Measurements from ENCODE around the gene PERM1.
"Not testable (repeated sequence)": the region's sequence is repeated elsewhere in the genome, so short reads cannot be mapped to it uniquely, and the experiment has no call there.

Gene PERM1

GRCh38 chr1:998745-998994 is 16.8 kb upstream of the PERM1 start:
- H3K4me3 ChIP-seq (ENCODE audit: low read depth, low read length), result no peak overlapping the region
- TF ChIP-seq CTCF (IDR thresholded peaks at IDR 0.05; ENCODE audit: borderline replicate concordance, insufficient read depth, low read depth, low read length), result no peak

DNA sequence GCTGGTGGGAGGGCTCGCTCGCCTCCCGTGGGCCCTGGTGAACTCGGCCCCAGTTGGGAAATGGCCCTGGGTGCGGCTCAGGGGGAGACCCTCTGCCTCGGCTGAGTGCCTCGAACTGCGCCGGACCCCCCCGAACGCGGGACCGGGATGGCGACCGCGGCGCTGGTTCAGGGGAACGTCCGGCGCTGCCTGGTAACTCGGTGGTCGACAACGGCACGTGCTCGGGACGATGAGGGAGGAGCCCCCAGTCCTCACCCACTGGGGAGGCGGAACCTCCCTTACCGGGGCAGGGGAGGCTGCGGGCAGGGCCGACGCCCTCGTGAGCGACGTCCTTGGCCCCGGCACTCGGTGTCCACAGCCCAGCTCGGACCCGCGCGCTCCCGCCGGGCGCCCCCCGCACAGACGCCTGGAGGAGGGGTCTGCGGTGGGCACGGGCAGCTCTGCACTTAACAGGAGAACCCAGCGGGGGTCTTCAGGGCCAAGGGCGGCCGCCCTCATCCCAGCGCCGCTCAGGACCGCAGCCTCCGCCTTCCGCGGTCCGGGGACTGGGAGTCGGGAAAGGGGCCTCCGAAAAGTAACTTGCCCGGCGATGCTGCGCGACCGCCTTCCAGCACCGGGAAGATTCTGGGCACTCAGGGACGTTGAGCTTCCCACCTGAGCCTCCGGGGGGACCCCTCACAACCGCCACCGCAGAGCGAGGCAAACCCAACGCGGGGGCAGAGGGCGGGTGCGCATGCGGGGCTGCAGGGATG is 16.3 kb upstream of the PERM1 start:
- no peak for TF ChIP-seq CTCF (IDR thresholded peaks at IDR 0.05; ENCODE audit: borderline replicate concordance, insufficient read depth, low read depth, low read length)
- no peak overlapping the region for H3K4me3 ChIP-seq (ENCODE audit: low read depth, low read length)

GRCh38 chr1:997713-997992 is 15.8 kb upstream of the PERM1 start:
- H3K4me3 ChIP-seq (ENCODE audit: low read depth, low read length), result no peak overlapping the region
- no peak for TF ChIP-seq CTCF (IDR thresholded peaks at IDR 0.05; ENCODE audit: borderline replicate concordance, insufficient read depth, low read depth, low read length)

DNA sequence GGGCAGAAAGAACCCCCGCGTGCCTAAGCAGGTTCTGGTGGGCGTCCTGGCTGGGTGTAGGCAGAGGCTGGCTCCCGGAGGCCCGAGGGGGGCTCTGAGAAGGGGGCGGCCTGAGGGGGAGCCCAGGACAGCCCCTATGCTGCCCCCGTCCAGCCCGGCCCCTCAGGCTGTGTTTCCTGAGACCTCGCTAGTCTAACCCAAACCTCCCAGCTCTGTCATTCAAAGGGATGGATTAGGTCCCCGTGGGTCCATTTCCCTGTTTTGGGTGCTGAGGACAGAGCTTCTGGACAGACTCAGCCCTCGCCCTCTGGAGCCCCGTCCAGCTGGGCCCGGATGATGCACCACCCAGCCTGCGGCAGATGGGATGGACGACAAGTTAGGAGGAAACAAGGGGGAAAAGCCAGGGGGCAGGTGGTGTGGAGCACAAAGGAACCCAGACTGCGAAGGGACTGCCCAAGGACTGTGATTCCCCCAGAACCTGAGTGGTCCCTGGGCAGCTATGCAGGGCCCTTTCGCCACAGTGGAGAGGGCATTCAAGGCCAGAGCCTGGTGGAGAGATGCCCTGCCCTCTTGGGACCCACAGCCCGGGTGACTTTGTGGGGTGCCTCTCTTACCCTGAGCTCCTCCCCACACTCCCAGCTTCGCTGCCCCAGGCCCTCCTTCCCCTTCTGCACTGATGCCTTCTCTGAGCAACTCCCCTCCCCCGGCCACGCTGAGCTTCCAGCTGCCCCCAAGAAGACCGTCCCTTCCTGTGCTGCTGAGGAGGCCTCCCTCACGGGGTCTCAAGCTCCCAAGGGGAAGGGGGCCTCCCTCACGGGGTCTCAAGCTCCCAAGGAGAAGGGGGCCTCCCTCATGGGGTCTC is 15.2 kb upstream of the PERM1 start:
- TF ChIP-seq CTCF (IDR thresholded peaks at IDR 0.05; ENCODE audit: borderline replicate concordance, insufficient read depth, low read depth, low read length), result no peak

DNA sequence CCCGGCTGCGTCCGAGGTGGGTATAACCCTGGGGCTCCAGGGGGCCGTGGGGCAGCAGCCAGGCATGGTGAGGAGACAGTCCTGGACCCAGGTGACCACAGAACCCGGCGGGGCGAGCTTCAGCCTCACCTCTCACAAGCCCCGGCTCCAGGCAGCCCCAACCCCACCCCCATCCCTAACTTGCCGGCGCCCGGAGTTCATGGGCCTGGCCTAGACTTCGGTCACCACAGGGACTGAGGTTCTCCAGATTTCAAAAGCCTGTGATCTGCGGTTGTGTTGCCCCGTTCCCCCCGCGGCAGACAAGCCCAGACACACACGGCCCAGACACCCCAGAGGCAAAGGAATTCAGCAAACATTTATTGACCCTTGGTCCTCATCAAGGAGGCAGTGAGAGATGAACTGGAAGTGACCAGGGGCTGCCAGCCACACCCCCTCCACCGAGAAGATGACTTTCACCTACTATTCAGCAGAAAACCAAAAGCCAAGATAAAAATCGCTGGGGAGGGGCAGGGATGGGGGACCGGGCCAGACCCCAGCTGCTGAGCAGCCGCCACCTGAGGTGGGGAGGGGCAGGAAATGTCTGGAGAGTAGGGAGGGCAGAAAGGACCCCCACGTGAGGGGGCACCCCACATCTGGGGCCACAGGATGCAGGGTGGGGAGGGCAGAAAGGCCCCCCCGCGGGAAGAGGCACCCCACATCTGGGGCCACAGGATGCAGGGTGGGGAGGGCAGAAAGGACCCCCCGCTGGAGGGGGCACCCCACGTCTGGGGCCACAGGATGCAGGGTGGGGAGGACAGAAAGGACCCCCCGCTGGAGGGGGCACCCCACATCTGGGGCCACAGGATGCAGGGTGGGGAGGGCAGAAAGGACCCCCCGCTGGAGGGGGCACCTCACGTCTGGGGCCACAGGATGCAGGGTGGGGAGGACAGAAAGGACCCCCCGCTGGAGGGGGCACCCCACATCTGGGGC is 14.1 kb upstream of the PERM1 start:
- TF ChIP-seq CTCF (IDR thresholded peaks at IDR 0.05; ENCODE audit: borderline replicate concordance, insufficient read depth, low read depth, low read length), result no peak
- H3K4me3 ChIP-seq (ENCODE audit: low read depth, low read length), result no peak overlapping the region

More for the DNA sequence above, 15.2 kb upstream of the PERM1 start:
- no peak overlapping the region for H3K4me3 ChIP-seq (ENCODE audit: low read depth, low read length)

DNA sequence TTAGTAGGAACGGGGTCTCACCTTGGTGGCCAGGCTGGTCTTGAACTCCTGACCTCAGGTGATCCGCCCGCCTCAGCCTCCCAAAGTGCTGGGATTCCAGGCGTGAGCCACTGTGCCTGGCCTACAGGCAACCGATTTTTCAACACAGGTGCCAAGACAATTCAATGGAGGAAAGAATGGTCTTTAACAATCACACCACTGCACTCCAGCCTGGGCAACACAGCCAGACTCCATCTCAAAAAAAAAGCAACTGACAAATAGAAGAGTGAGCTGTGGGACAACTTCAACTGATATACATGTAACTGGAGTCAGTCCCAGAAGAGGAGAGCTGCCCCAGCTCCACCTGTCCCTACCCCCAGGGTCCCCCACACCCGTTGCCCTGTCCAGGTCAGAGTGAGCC is 12.7 kb upstream of the PERM1 start:
- not testable (repeated sequence) for H3K4me3 ChIP-seq (ENCODE audit: low read depth, low read length)

GRCh38 chr1:993379-993995 is 11.6 kb upstream of the PERM1 start:
- TF ChIP-seq CTCF (IDR thresholded peaks at IDR 0.05; ENCODE audit: borderline replicate concordance, insufficient read depth, low read depth, low read length), result no peak
- H3K4me3 ChIP-seq (ENCODE audit: low read depth, low read length), result no peak overlapping the region
